Keratinocyte (primary cell): ENCODE data around the gene KRT14.

Source experiments
- EZH2 ChIP-seq: IDR thresholded peaks from one replicate; pipeline ENCODE4 v1.6.1; 2012; ENCODE audit warnings: inconsistent platforms, mild to moderate bottlenecking, low read length, moderate library complexity
- TF ChIP-seq, protein P1 (sequence below), 3 experiments: IDR thresholded peaks in 1 of 3; conservative IDR thresholded peaks in 1 of 3; optimal IDR thresholded peaks in 1 of 3; 2 replicates in 2 of 3; 3 replicates in 1 of 3; pipeline versions ENCODE3 to v1.5.1; 2011; ENCODE audit warnings: low read length in 3 of 3, mild to moderate bottlenecking in 3 of 3, moderate library complexity in 2 of 3, control low read depth in 1 of 3, inconsistent platforms in 1 of 3; ENCODE audit not compliant: insufficient read depth in 2 of 3; ENCODE audit errors: extremely low read depth in 1 of 3

DNA sequence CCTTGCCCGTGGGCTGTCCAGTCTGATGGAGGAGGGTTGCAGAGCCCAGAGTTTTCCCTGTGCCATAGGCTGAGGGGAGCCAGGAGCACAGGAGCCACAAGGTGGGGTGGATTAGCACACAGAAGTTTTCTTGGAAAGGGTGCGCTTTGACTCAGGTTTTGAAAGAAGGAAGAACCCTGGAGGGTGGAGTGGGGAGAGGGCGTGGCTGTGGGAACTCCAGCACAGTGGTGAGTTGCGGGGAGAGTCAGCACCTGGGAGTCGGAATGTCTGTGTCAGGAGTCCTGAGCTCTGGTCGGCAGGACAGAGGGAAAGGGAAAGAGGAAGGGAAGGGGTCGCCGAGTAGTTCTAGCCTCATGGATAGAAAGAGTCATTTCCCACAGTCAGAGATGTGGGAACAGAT is 8.9 kb upstream of the KRT14 start:
- TF ChIP-seq, protein P1, sequence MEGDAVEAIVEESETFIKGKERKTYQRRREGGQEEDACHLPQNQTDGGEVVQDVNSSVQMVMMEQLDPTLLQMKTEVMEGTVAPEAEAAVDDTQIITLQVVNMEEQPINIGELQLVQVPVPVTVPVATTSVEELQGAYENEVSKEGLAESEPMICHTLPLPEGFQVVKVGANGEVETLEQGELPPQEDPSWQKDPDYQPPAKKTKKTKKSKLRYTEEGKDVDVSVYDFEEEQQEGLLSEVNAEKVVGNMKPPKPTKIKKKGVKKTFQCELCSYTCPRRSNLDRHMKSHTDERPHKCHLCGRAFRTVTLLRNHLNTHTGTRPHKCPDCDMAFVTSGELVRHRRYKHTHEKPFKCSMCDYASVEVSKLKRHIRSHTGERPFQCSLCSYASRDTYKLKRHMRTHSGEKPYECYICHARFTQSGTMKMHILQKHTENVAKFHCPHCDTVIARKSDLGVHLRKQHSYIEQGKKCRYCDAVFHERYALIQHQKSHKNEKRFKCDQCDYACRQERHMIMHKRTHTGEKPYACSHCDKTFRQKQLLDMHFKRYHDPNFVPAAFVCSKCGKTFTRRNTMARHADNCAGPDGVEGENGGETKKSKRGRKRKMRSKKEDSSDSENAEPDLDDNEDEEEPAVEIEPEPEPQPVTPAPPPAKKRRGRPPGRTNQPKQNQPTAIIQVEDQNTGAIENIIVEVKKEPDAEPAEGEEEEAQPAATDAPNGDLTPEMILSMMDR (optimal IDR thresholded peaks at IDR 0.05 in 1 of 3, IDR thresholded peaks at IDR 0.05 in 1 of 3, conservative IDR thresholded peaks at IDR 0.05 in 1 of 3; ENCODE audit: extremely low read depth in 1 of 3, insufficient read depth in 2 of 3, low read length in 3 of 3), result no peak
- TF ChIP-seq EZH2, result no peak
